D721Med (cell line): ENCODE measurements around the gene DNAJC11.
"Not testable (repeated sequence)": the region's sequence is repeated elsewhere in the genome, so short reads cannot be mapped to it uniquely, and the experiment has no call there.

Experiments
- DNase-seq: peaks from one replicate; pipeline ENCODE4 v3.0.0; 2011; ENCODE audit warnings: low spot score; ENCODE audit not compliant: insufficient read length
- FAIRE-seq: peaks from 2 replicates; lab custom pipeline; 2011; peaks lifted over from hg19 to GRCh38; lab: Jason Lieb, UNC
- CTCF ChIP-seq: IDR thresholded peaks from 2 replicates; pipeline ENCODE4 v1.5.1; 2012; ENCODE audit warnings: mild to moderate bottlenecking, control low read depth; ENCODE audit not compliant: insufficient read depth; ENCODE audit errors: missing control alignments

The DNAJC11 gene

GRCh38 chr1:6603238-6603914 is 98.2 kb downstream of the DNAJC11 start:
- FAIRE-seq (no peak), DNase-seq (no peak)
- TF ChIP-seq CTCF = no peak

GRCh38 chr1:6602669-6603237 is 98.9 kb downstream of the DNAJC11 start, which contains the start of gene KLHL21:
KLHL21 (minus strand) TSS chr1:6602869; CDS start chr1:6602817, 52 bp downstream.
- DNase-seq (peak; percentile 59), FAIRE-seq (no peak)
- TF ChIP-seq CTCF = no peak

- no peak for FAIRE-seq
- TF ChIP-seq CTCF = no peak
- no peak for DNase-seq
These were observed 99.5 kb downstream of the DNAJC11 start for GRCh38 chr1:6601923-6602668.

- no peak for FAIRE-seq
- no peak for TF ChIP-seq CTCF
- no peak for DNase-seq
These were observed 100.3 kb downstream of the DNAJC11 start for GRCh38 chr1:6601049-6601922.

GRCh38 chr1:6600410-6601048 is 101.1 kb downstream of the DNAJC11 start:
- TF ChIP-seq CTCF = no peak
- DNase-seq (no peak), FAIRE-seq (no peak)

- not testable (repeated sequence) for FAIRE-seq, DNase-seq
These were observed 101.6 kb downstream of the DNAJC11 start for GRCh38 chr1:6599991-6600390.
